CD4-positive, CD25-positive, alpha-beta regulatory T cell (primary cell): ENCODE data around the gene LHB. TPM values are rescaled to one million over a fixed set of nuclear protein-coding genes. Genes with fewer than 3 reads are reported as not detected.

Source experiments
- ATAC-seq, 2 donors: fragments of 150-1000 bp; cut with Tn5 transposase; one replicate each; pipeline ENCODE4 v1.10.0; 2021; ENCODE audit warnings: low read depth in 2 of 2, moderate number of reproducible peaks in 2 of 2, moderate library complexity in 1 of 2
- DNase-seq, 3 donors: peaks; one replicate each; pipeline versions ENCODE4 v3.0.0 to v3.0.0-alpha.2; 2012 to 2022; ENCODE audit warnings: mixed read lengths in 1 of 3
- H3K27ac ChIP-seq: one replicate; pipeline ENCODE4 v1.7.0; 2013; ENCODE audit warnings: mild to moderate bottlenecking, low read length; ENCODE audit not compliant: insufficient read depth, poor library complexity, severe bottlenecking
- H3K27me3 ChIP-seq: one replicate; pipeline ENCODE4 v1.7.0; 2013; ENCODE audit warnings: low read length; ENCODE audit not compliant: control insufficient read depth, insufficient read depth
- H3K36me3 ChIP-seq: one replicate; pipeline ENCODE4 v1.7.0; 2013; ENCODE audit warnings: mild to moderate bottlenecking, low read length, moderate library complexity; ENCODE audit not compliant: control insufficient read depth, insufficient read depth
- H3K4me1 ChIP-seq: 2 replicates; pipeline ENCODE4 v1.7.0; 2013; ENCODE audit warnings: mild to moderate bottlenecking, low read length; ENCODE audit not compliant: insufficient read depth, control insufficient read depth, poor library complexity, severe bottlenecking
- H3K4me3 ChIP-seq: one replicate; pipeline ENCODE4 v1.7.0; 2013; ENCODE audit warnings: low read depth, mild to moderate bottlenecking, low read length, moderate library complexity
- H3K9me3 ChIP-seq, 2 experiments: 1 replicate in 1 of 2; 2 replicates in 1 of 2; pipeline ENCODE4 v1.7.0; 2013; ENCODE audit warnings: low read length in 2 of 2, mild to moderate bottlenecking in 1 of 2, moderate library complexity in 1 of 2; ENCODE audit not compliant: control insufficient read depth in 2 of 2
- H3K27ac Mint-ChIP-seq, 3 donors: one replicate each; pipeline ENCODE4 v1.8.0; 2020 to 2022; ENCODE audit warnings: mild to moderate bottlenecking in 3 of 3, mixed read lengths in 3 of 3, moderate library complexity in 2 of 3
- H3K27me3 Mint-ChIP-seq: one replicate; pipeline ENCODE4 v1.8.0; 2022; ENCODE audit warnings: mild to moderate bottlenecking, mixed read lengths
- H3K36me3 Mint-ChIP-seq: one replicate; pipeline ENCODE4 v1.8.0; 2020; ENCODE audit warnings: mixed read lengths
- H3K4me1 Mint-ChIP-seq, 4 donors: one replicate each; pipeline ENCODE4 v1.8.0; 2020 to 2022; ENCODE audit warnings: mixed read lengths in 4 of 4, mild to moderate bottlenecking in 1 of 4
- H3K4me3 Mint-ChIP-seq, 4 donors: one replicate each; pipeline ENCODE4 v1.8.0; 2020 to 2022; ENCODE audit warnings: mild to moderate bottlenecking in 4 of 4, mixed read lengths in 4 of 4, moderate library complexity in 3 of 4
- H3K9me3 Mint-ChIP-seq, 7 donors: one replicate each; pipeline ENCODE4 v1.8.0; 2020 to 2022; ENCODE audit warnings: mixed read lengths in 7 of 7, mild to moderate bottlenecking in 3 of 7, moderate library complexity in 2 of 7
- polyA plus RNA-seq, 4 donors: library from polyadenylated mRNA; unstranded; fragments of 300-500 nt; fragmentation: Illumina TruSeq; gene quantifications; one replicate each; pipeline ENCODE4 v1.2.3, GENCODE V29; 2021
- total RNA-seq: library from RNA; stranded (reverse); gene quantifications from one replicate; pipeline ENCODE4 v1.2.3, GENCODE V29; 2022

LHB gene
- total and polyA plus RNA-seq, 5 donors from 2014 or later, result not detected

DNA sequence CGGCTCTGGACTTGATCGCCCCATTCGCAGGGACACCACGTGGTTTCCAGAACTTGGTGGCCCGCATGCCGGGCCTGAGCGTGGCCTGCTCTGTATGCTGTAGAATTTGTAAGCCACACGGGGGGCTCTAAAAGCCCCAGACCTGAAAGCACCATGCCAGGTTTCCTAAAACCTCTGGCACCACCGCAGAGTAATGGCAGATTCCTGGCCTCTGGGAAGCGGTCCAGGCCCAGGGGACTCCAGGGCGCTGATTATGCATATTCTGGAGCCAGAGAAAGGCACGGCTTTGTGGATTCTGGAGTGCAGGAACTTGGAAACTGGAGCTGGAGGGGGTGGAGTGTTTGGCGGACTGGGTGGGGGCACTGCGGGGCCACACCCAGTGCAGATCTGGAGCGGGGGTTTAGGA lies 48.1 kb downstream of the LHB start:
- Histone ChIP-seq H3K9me3 (no peaks in the 10 kb centered on the region), H3K27ac (no peak overlapping the region), H3K36me3 (peaks cover 40% of the 10 kb centered on the region), H3K4me3 (no peak overlapping the region), H3K4me1 (peaks cover 36% of the 10 kb centered on the region), H3K27me3 (no peaks in the 10 kb centered on the region)
- Mint-ChIP-seq H3K36me3 (peaks cover 16% of the 10 kb centered on the region), H3K4me3 (no peak overlapping the region), H3K27ac (no peak overlapping the region), H3K27me3 (peaks cover 7% of the 10 kb centered on the region), H3K4me1 (peaks cover 4 to 44% (median 24%) of the 10 kb centered on the region in 4 donors), H3K9me3 (no peaks in the 10 kb centered on the region)
- DNase-seq, result no peak
- ATAC-seq, result no peak

DNA sequence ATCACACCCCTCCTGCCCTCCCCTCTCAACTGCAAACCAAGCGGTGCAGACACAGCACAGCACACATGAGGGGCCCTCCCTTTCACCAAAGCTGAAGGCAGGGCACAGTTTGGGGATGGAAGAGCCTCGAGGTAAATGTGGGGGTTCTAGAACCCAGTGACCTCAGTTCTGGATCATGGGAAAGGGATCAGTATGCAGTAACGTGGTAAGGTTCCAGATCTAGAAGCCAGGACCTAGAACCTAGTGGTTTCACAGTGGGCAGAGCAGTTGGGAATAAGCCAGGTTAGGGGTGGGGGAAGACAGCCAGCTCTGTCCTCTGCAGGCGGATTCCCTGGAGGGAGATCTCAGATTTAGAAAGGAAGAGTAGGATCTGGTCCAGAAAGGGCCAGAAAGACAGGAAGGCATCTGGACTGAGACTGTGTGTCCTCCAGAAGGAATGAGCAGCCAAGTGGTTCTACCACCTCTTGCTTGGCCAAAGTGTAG lies 48.7 kb downstream of the LHB start:
- Histone ChIP-seq H3K27me3 (no peaks in the 10 kb centered on the region), H3K4me3 (no peak overlapping the region), H3K27ac (no peak overlapping the region), H3K9me3 (no peaks in the 10 kb centered on the region), H3K4me1 (peaks cover 42% of the 10 kb centered on the region), H3K36me3 (peaks cover 36% of the 10 kb centered on the region)
- Mint-ChIP-seq H3K4me3 (peak overlapping the region in 1 of 4 donors; percentile 34), H3K9me3 (no peaks in the 10 kb centered on the region), H3K27me3 (peaks cover 7% of the 10 kb centered on the region), H3K4me1 (peaks cover 4 to 48% (median 27%) of the 10 kb centered on the region in 4 donors), H3K27ac (peak overlapping the region in 1 of 3 donors; percentile 89), H3K36me3 (peaks cover 16% of the 10 kb centered on the region)
- DNase-seq (no peak), ATAC-seq (no peak)

DNA sequence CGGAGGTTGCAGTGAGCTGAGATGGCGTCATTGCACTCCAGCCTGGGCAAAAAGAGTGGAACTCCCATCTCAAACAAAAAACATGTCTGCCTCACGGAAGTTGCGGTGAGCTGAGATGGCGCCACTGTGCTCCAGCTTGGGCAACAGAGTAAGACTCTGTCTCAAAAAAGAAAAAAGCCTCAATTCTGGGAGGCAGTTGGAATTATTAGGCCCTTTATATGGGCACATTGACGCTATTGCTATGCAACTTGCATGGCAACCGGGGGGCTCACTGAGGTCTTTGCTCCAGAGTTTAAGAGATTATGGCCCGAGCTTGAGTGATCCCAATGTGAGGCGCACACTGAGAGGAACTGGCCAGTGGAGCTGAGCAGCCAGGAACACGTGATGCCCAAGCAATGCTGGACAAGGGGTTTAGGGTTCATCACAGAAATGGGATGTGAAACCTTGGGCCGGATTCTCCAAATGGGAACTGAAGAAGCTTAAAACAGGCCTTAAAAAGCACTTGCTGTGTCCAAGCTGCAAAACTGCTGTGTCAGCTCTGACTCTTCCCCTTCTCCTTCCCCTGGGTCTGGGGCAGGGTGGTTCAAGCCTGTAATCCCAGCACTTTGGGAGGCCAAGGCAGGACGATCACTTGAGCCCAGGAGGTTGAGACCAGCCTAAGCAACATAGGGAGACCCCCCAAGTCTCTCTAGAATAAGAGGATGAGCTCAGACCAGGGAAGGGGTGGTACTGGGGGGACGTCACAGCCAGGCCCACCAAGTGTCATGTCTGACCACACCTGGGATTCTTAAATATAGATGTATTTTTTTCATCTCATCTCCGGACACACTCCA lies 49.3 kb downstream of the LHB start:
- Mint-ChIP-seq H3K27me3 (peaks cover 7% of the 10 kb centered on the region), H3K4me1 (peaks cover 4 to 55% (median 28%) of the 10 kb centered on the region in 4 donors), H3K9me3 (no peaks in the 10 kb centered on the region), H3K27ac (peak overlapping the region in 1 of 3 donors; percentile 98), H3K36me3 (peaks cover 13% of the 10 kb centered on the region), H3K4me3 (peak overlapping the region; percentile 38 to 100 (median 99))
- ATAC-seq, result no peak
- H3K36me3 ChIP-seq, result peaks cover 30% of the 10 kb centered on the region
- H3K4me3 ChIP-seq, result no peak overlapping the region
- peak overlapping the region; percentile 23 for H3K27ac ChIP-seq
- H3K9me3 ChIP-seq, result no peaks in the 10 kb centered on the region
- no peak for DNase-seq
- peaks cover 49% of the 10 kb centered on the region for H3K4me1 ChIP-seq
- no peaks in the 10 kb centered on the region for H3K27me3 ChIP-seq

DNA sequence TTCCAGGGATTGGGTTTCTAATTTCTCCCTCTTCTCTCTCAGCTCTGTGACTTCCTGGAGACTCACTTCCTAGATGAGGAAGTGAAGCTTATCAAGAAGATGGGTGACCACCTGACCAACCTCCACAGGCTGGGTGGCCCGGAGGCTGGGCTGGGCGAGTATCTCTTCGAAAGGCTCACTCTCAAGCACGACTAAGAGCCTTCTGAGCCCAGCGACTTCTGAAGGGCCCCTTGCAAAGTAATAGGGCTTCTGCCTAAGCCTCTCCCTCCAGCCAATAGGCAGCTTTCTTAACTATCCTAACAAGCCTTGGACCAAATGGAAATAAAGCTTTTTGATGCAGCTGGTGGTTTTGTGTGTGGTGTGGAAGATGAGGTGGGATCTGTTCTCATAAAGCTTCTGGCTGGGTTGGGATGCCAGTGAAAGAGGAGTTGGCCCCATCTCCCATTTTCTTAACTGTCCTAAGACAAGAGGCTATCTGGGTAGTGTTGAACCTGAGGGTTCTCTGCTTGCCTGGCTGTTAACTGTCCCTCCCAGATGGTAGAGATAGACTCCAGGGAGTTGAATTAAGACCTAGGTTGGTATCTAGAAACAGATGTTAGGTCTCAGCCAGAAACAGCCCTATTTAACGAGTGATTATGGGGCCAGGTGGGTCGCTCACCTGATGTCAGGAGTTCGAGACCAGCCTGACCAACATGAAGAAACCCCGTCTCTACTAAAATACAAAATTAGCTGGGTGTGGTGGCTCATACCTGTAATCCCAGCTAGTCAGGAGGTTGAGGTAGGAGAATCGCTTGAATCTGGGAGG lies 50.1 kb downstream of the LHB start:
- Histone ChIP-seq H3K36me3 (peaks cover 29% of the 10 kb centered on the region), H3K9me3 (no peaks in the 10 kb centered on the region), H3K27me3 (no peaks in the 10 kb centered on the region), H3K4me1 (peaks cover 57% of the 10 kb centered on the region), H3K27ac (peak overlapping the region; percentile 82), H3K4me3 (peak overlapping the region; percentile 85)
- Mint-ChIP-seq H3K4me3 (peak overlapping the region; percentile 99 to 100 (median 99)), H3K4me1 (peaks cover 4 to 63% (median 33%) of the 10 kb centered on the region in 4 donors), H3K27me3 (peaks cover 7% of the 10 kb centered on the region), H3K27ac (peak overlapping the region; percentile 98 to 99 (median 99)), H3K9me3 (no peaks in the 10 kb centered on the region), H3K36me3 (peaks cover 13% of the 10 kb centered on the region)
- no peak for ATAC-seq
- no peak for DNase-seq

Other genes starting within 250 kb of the LHB start
- 16.4 TPM for gene BCAT2, start 206.1 kb downstream of the LHB start, total RNA-seq
- 10 to 100 TPM; 19.5 to 23.0 (median 21.2) TPM for gene BCAT2, start 206.1 kb downstream of the LHB start, polyA plus RNA-seq
- gene HSD17B14, start 180.6 kb downstream of the LHB start, total RNA-seq, result 0.49 TPM
- gene HSD17B14, start 180.6 kb downstream of the LHB start, polyA plus RNA-seq, result 1 to 10 TPM in 1 of 4 donors, under 1 TPM in 3; 0.29 to 2.0 (median 0.61) TPM
- gene PLEKHA4, start 148.5 kb downstream of the LHB start, total RNA-seq, result 2.8 TPM
- gene PLEKHA4, start 148.5 kb downstream of the LHB start, polyA plus RNA-seq, result 1 to 10 TPM in 3 of 4 donors, under 1 TPM in 1; 0.84 to 4.6 (median 1.7) TPM
- 840 TPM for gene PPP1R15A, start 144.7 kb downstream of the LHB start, total RNA-seq
- 10 to 100 TPM; 39.1 to 65.6 (median 52.4) TPM for gene PPP1R15A, start 144.7 kb downstream of the LHB start, polyA plus RNA-seq
- gene TULP2, start 118.3 kb downstream of the LHB start, total RNA-seq, result not detected
- not detected for gene TULP2, start 118.3 kb downstream of the LHB start, polyA plus RNA-seq
- gene NUCB1, start 116.8 kb downstream of the LHB start, total RNA-seq, result 133 TPM
- 10 to 100 TPM; 72.8 to 99.3 (median 86.4) TPM for gene NUCB1, start 116.8 kb downstream of the LHB start, polyA plus RNA-seq
- not detected for gene DHDH, start 83.4 kb downstream of the LHB start, total RNA-seq
- gene DHDH, start 83.4 kb downstream of the LHB start, polyA plus RNA-seq, result 1 to 10 TPM in 2 of 4 donors, under 1 TPM in 2; 0.68 to 2.4 (median 1.1) TPM
- 92.8 TPM for gene BAX, start 62.2 kb downstream of the LHB start, total RNA-seq
- gene BAX, start 62.2 kb downstream of the LHB start, polyA plus RNA-seq, result 10 to 100 TPM; 47.9 to 73.1 (median 61.1) TPM
- 575 TPM for gene FTL, start 51.8 kb downstream of the LHB start, total RNA-seq
- gene FTL, start 51.8 kb downstream of the LHB start, polyA plus RNA-seq, result 1,000 to 10,000 TPM; 4,061 to 5,675 (median 4,823) TPM
- gene GYS1, start 23.8 kb downstream of the LHB start, total RNA-seq, result 37.1 TPM
- gene GYS1, start 23.8 kb downstream of the LHB start, polyA plus RNA-seq, result 10 to 100 TPM; 24.5 to 28.8 (median 26.2) TPM
- gene RUVBL2, start 23.2 kb downstream of the LHB start, total RNA-seq, result 18.5 TPM
- 10 to 100 TPM; 49.1 to 60.2 (median 52.9) TPM for gene RUVBL2, start 23.2 kb downstream of the LHB start, polyA plus RNA-seq
- not detected for gene CGB3, start 7.2 kb upstream of the LHB start, total RNA-seq
- gene CGB3, start 7.2 kb upstream of the LHB start, polyA plus RNA-seq, result not detected
- not detected for gene CGB2, start 14.8 kb upstream of the LHB start, total RNA-seq
- not detected for gene CGB2, start 14.8 kb upstream of the LHB start, polyA plus RNA-seq
- not detected for gene CGB1, start 19.8 kb upstream of the LHB start, total RNA-seq
- gene CGB1, start 19.8 kb upstream of the LHB start, polyA plus RNA-seq, result not detected
- gene CGB5, start 26.8 kb upstream of the LHB start, total RNA-seq, result not detected
- gene CGB5, start 26.8 kb upstream of the LHB start, polyA plus RNA-seq, result not detected
- not detected for gene CGB8, start 32.0 kb upstream of the LHB start, total RNA-seq
- not detected for gene CGB8, start 32.0 kb upstream of the LHB start, polyA plus RNA-seq
- gene CGB7, start 40.7 kb upstream of the LHB start, total RNA-seq, result not detected
- not detected for gene CGB7, start 40.7 kb upstream of the LHB start, polyA plus RNA-seq
- gene NTF4, start 47.7 kb upstream of the LHB start, total RNA-seq, result not detected
- gene NTF4, start 47.7 kb upstream of the LHB start, polyA plus RNA-seq, result not detected
- not detected for gene KCNA7, start 55.6 kb upstream of the LHB start, total RNA-seq
- gene KCNA7, start 55.6 kb upstream of the LHB start, polyA plus RNA-seq, result not detected
- 381 TPM for gene SNRNP70, start 68.4 kb upstream of the LHB start, total RNA-seq
- gene SNRNP70, start 68.4 kb upstream of the LHB start, polyA plus RNA-seq, result 10 to 100 TPM; 45.5 to 55.4 (median 52.2) TPM
- 5.5 TPM for gene LIN7B, start 97.3 kb upstream of the LHB start, total RNA-seq
- gene LIN7B, start 97.3 kb upstream of the LHB start, polyA plus RNA-seq, result 1 to 10 TPM; 2.6 to 4.4 (median 4.2) TPM
- 1.7 TPM for gene C19orf73, start 102.1 kb upstream of the LHB start, total RNA-seq
- 1 to 10 TPM; 1.1 to 3.7 (median 2.0) TPM for gene C19orf73, start 102.1 kb upstream of the LHB start, polyA plus RNA-seq
- gene PPFIA3, start 102.5 kb upstream of the LHB start, total RNA-seq, result 2.6 TPM
- under 1 TPM in 3 of 4 donors, not detected in 1; 0.11 to 0.17 (median 0.17) TPM for gene PPFIA3, start 102.5 kb upstream of the LHB start, polyA plus RNA-seq
- gene HRC, start 138.3 kb upstream of the LHB start, total RNA-seq, result not detected
- not detected for gene HRC, start 138.3 kb upstream of the LHB start, polyA plus RNA-seq
- gene TRPM4, start 140.7 kb upstream of the LHB start, total RNA-seq, result not detected
- not detected for gene TRPM4, start 140.7 kb upstream of the LHB start, polyA plus RNA-seq